SH-SY5Y (cell line): ENCODE measurements around the gene KCTD6.

Experiments
- GATA2 ChIP-seq: IDR thresholded peaks from 2 replicates; pipeline ENCODE4 v1.6.1; 2011; ENCODE audit warnings: mild to moderate bottlenecking, low read depth, low read length
- GATA3 ChIP-seq: IDR thresholded peaks from 2 replicates; pipeline ENCODE4 v1.6.1; 2011; ENCODE audit warnings: low read depth, mild to moderate bottlenecking, low read length, moderate library complexity

Gene KCTD6

DNA sequence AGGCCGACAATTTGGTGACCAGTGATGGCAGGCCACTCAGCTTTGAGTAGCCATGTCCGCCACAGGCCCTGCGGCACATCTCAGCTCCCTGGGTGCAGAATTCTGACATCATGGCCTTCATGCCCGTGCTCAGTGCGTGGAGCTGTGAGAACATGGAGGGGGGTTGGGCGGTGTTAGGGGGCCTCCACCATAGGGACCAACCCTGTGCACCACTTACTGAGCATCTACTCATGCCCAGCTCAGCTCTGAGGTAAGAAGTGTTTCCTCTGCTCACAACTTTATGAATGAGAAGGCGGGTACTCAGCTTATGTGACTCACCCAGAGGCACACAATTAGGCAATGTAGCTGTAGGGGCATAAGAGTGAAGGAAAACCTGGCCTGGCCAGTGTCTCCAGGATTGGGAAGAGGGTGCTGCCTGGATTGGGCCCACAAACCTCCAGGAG, 34.6 kb downstream of the KCTD6 start:
- no peak for TF ChIP-seq GATA3
- no peak for TF ChIP-seq GATA2

GRCh38 chr3:58528629-58529028, 36.7 kb downstream of the KCTD6 start:
- TF ChIP-seq GATA2 (no peak), GATA3 (no peak)

- TF ChIP-seq GATA3 = no peak
These were observed 37.8 kb downstream of the KCTD6 start for GRCh38 chr3:58529516-58530353.

DNA sequence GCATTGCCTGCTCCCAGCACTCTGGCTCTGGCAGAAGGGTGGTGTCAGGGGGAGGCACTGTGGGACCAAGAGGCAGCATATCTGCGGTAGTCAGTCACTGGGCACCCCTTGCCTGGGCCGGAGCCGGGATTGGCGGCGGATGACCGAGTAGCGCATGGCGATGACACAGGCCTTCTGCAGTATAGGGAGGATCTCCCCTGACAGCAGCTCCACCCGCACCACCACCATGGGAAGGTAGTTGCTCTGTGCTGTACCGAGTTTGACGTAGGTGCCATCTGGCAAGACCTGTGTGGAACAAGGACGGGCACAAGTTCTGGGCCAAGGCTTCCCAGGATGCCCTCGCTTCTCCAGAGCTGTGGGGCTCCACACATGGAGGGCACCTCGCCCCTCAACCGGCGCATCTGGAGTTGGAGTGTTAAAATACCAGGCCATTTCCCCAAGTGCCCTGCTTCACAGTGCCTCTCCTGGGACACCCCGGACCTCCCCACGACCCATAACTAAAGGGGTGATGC, 38.5 kb downstream of the KCTD6 start:
- no peak for TF ChIP-seq GATA3
- no peak for TF ChIP-seq GATA2

- TF ChIP-seq GATA2 (no peak), GATA3 (no peak)
These were observed 39.7 kb downstream of the KCTD6 start for GRCh38 chr3:58531555-58531954.

GRCh38 chr3:58531956-58532355, 40.1 kb downstream of the KCTD6 start:
- TF ChIP-seq GATA2 (no peak), GATA3 (no peak)

DNA sequence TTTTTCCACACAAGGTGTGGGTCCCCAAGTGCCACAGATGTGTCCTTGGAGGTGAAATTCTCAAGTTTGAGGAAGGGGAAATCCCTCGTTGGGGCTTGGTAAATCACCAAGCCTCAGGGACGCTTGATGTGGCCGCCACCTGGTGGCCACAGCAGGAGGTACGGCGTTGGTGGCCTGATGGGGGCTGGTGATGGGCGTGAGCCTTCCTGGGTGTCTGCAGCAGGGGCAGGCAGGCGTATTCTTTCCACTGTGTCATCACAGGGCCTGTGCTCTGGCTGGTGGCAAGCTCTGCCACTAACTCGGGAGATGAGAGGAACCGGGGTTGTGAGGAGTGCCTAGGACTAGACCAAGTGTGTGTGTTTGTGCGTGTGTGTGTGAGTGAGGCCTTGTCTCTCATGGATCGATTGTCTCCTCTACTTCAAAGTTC, 40.9 kb downstream of the KCTD6 start:
- TF ChIP-seq GATA2 = no peak
- TF ChIP-seq GATA3 = no peak

- TF ChIP-seq GATA3 = no peak
- no peak for TF ChIP-seq GATA2
These were observed 42.9 kb downstream of the KCTD6 start for GRCh38 chr3:58534592-58535494.

- TF ChIP-seq GATA3 (no peak), GATA2 (no peak)
These were observed 43.9 kb downstream of the KCTD6 start for GRCh38 chr3:58535531-58536500.

DNA sequence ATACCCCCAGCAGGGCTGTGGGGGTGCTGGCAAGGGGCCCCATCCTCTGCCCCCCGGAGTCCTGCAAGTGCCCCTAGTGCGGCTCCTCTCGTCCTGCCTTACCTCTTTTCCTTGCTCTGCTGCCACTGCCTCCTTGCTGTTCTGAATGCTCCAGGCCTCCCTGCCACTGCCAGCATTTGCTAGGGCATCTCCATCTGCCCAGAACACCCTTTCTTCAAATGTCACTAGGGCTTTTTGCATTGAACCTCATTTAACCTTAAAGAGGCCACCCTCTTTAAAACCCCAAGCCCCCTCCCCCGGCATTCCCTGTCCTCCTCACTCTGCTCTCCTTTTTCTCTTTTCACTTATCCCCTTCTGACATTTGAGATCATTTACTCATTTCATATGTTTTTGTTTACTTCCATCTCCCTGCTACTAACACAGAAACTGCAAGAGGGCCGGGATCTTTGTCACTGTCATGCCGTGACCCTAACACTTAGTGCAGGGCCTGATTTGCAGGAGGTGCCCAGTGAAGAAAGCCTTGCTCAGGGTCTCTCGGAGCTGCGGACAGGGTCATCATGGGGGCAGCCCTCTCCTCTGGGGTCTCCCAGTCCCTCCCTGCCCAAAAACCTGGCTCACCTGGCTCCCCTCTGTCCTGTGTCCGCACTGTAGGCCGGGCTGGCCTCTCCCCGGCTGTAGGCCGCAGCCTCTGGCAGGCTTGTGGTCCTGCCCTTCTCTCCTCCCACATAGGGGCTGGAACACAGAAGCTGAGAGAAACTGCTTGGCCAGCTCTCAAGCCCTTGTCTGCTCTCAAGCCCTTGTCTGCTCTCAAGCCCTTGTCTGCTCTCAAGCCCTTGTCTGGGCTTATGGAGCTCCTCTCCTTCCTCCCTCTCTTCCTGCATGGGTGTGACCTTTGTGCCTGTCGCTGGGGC, 44.9 kb downstream of the KCTD6 start, which contains the start of gene ACOX2:
TSS of gene ACOX2 (minus strand) at position 690 of the 911 bp plus-strand sequence. CDS start 2,084 bp downstream, outside the sequence.
- TF ChIP-seq GATA3 (no peak), GATA2 (no peak)

DNA sequence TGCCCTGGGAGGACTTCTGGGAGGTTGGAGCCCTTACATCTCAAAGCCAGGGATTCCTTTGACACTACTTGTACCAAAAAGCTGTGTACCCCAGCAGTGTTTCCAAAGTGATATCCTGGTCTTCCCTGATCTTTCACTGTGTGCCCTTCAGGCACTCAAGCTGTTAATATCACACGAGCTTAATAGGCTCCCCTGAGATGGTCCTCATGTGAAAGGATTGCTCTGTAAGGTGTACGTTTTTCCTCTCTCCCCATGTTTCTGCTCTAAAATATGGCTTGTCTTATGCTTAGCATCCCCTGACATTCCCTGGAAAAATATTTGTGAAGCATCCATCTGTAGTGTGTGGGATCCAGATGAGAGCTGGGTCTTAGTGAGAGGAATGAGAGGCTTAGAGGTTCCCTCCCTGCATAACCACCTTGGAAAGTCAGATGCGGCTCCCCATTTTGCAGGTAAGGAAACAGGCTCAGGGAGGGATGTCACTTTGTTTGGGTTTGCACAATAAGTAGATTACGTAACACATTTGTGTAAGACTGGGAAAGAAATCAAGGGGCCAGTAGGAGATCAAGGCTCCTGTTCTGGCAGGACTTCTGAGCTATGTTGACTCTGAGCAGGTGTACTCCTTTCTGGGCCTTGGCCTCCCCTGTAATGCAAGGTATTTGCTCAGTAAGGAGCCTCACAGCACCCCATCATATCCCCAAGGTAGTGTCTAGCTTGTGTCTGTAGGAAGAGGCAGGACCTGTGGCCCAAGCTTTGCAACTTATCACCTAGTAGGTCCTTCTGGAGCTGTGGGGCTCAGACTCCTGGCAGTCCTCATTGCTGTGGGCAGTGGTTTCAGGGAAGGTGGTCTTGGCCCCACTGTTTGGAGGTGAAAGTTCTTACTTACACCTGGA, 45.8 kb downstream of the KCTD6 start:
- TF ChIP-seq GATA3 = no peak
- no peak for TF ChIP-seq GATA2

- no peak for TF ChIP-seq GATA3
- TF ChIP-seq GATA2 = no peak
These were observed 47.7 kb downstream of the KCTD6 start for GRCh38 chr3:58539626-58540025.
